Thoracic aorta (tissue), 2 donors: Measurements from ENCODE around the gene CADM4. TPM values are rescaled to one million over a fixed set of nuclear protein-coding genes. Genes with fewer than 3 reads are reported as not detected.

Source experiments
- ATAC-seq: fragments of 150-250 bp; one replicate; pipeline ENCODE4 v1.8.0; 2017; ENCODE audit warnings: low read depth; ENCODE audit not compliant: insufficient number of reproducible peaks, low FRiP score
- DNase-seq: peaks from one replicate; pipeline ENCODE4 v3.0.0-alpha.2; 2020; ENCODE audit warnings: low spot score
- H3K27ac ChIP-seq, 2 donors: fragments of 200-600 bp; sonication (generic); 1 replicate in 1 of 2; 2 replicates in 1 of 2; pipeline ENCODE4 v1.5.1; 2016; ENCODE audit warnings: mild to moderate bottlenecking in 2 of 2, moderate library complexity in 2 of 2
- H3K27me3 ChIP-seq: fragments of 200-600 bp; sonication (generic); replicated peaks from 2 replicates; pipeline ENCODE4 v1.6.0; 2016; ENCODE audit warnings: mild to moderate bottlenecking; ENCODE audit not compliant: insufficient read depth
- H3K36me3 ChIP-seq: fragments of 200-600 bp; sonication (generic); one replicate; pipeline ENCODE4 v1.5.1; 2016
- H3K4me1 ChIP-seq, 2 donors: fragments of 200-600 bp; sonication (generic); 1 replicate in 1 of 2; 2 replicates in 1 of 2; pipeline versions ENCODE4 v1.5.1 to v1.6.0; 2016; ENCODE audit warnings: low read depth in 2 of 2, mild to moderate bottlenecking in 1 of 2; ENCODE audit not compliant: control insufficient read depth in 1 of 2
- H3K4me3 ChIP-seq: fragments of 200-600 bp; sonication (generic); 2 replicates; pipeline ENCODE4 v1.5.1; 2016; ENCODE audit warnings: mild to moderate bottlenecking
- H3K9me3 ChIP-seq: fragments of 200-600 bp; sonication (generic); 2 replicates; pipeline ENCODE4 v1.5.1; 2016
- total RNA-seq, 2 donors: library from RNA; depleted of rRNA; stranded (reverse); fragments of >200 nt; gene quantifications; one replicate each; pipeline versions ENCODE4 v1.1.0 to v1.2.3, GENCODE V29; 2016
- TF ChIP-seq, protein P1 (sequence below): fragments of 200-600 bp; sonication (generic); IDR thresholded peaks from one replicate; pipeline ENCODE4 v1.5.1; 2019; ENCODE audit warnings: antibody characterized with exemption

The CADM4 gene
- total RNA-seq, 2 donors from 2014 or later: 1.9 to 5.6 TPM

- Histone ChIP-seq H3K36me3 (no peaks in the 10 kb centered on the region), H3K4me1 (peaks cover 3% of the 10 kb centered on the region in 2 donors), H3K27ac (no peak overlapping the region), H3K27me3 (no peaks in the 10 kb centered on the region), H3K9me3 (no peaks in the 10 kb centered on the region), H3K4me3 (no peak overlapping the region)
- TF ChIP-seq, protein P1, sequence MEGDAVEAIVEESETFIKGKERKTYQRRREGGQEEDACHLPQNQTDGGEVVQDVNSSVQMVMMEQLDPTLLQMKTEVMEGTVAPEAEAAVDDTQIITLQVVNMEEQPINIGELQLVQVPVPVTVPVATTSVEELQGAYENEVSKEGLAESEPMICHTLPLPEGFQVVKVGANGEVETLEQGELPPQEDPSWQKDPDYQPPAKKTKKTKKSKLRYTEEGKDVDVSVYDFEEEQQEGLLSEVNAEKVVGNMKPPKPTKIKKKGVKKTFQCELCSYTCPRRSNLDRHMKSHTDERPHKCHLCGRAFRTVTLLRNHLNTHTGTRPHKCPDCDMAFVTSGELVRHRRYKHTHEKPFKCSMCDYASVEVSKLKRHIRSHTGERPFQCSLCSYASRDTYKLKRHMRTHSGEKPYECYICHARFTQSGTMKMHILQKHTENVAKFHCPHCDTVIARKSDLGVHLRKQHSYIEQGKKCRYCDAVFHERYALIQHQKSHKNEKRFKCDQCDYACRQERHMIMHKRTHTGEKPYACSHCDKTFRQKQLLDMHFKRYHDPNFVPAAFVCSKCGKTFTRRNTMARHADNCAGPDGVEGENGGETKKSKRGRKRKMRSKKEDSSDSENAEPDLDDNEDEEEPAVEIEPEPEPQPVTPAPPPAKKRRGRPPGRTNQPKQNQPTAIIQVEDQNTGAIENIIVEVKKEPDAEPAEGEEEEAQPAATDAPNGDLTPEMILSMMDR: no peak
- DNase-seq: no peak
- no peak for ATAC-seq
Observed at GRCh38 chr19:43675269-43675879, 35.7 kb upstream of the CADM4 start.

- Histone ChIP-seq H3K4me1 (peaks cover 3 to 11% of the 10 kb centered on the region in 2 donors), H3K9me3 (no peaks in the 10 kb centered on the region), H3K36me3 (no peaks in the 10 kb centered on the region), H3K27ac (no peak overlapping the region), H3K4me3 (no peak overlapping the region), H3K27me3 (no peaks in the 10 kb centered on the region)
- DNase-seq: no peak
- TF ChIP-seq, protein P1: no peak
- no peak for ATAC-seq
Observed at GRCh38 chr19:43674596-43674995, 34.9 kb upstream of the CADM4 start.

DNA sequence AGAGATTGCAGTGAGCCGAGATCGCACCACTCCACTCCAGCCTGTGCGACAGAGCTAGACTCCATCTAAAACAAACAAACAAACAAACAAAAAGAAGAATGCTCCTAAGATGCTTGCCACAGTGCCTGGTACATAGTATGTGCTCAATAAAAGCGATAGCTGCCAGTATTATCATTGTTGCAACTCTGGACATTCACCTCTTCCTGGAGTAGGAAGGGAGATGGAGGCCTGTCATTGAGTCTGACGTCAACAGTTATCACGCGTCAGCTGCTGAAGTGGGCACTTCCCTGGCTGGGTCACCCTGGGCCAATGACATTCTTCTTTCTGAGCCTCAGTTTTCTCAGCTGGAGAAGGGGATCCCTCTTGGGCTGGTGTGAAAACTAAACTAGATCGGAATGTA, 34.5 kb upstream of the CADM4 start:
- ATAC-seq (no peak), DNase-seq (no peak)
- TF ChIP-seq, protein P1: no peak
- H3K36me3 ChIP-seq: no peaks in the 10 kb centered on the region
- H3K27me3 ChIP-seq: no peaks in the 10 kb centered on the region
- H3K27ac ChIP-seq: no peak overlapping the region
- H3K4me3 ChIP-seq: no peak overlapping the region
- H3K9me3 ChIP-seq: no peaks in the 10 kb centered on the region
- H3K4me1 ChIP-seq: peaks cover 3 to 15% of the 10 kb centered on the region in 2 donors

DNA sequence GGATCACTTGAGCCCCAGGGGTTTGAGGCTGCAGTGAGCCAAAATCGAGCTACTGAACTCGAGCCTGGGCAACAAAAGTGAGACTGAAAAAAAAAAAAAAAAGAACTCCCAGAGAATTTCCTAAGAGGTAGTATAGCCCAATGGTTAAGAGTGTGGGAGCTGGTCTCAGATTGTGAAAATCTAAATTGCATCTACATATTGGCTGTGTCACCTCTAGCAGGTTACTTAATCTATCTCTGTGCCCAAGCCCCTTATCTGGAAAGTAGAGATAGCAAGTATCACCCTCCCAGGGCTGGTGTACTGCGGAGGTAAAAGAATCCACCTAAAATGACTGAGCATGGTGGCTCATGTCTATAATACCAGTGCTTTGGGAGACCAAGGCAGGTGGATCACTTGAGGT, 34.0 kb upstream of the CADM4 start:
- TF ChIP-seq, protein P1: no peak
- no peaks in the 10 kb centered on the region for H3K9me3 ChIP-seq
- no peaks in the 10 kb centered on the region for H3K36me3 ChIP-seq
- peaks cover 3 to 17% of the 10 kb centered on the region in 2 donors for H3K4me1 ChIP-seq
- no peak overlapping the region for H3K4me3 ChIP-seq
- no peak for ATAC-seq
- no peak for DNase-seq
- H3K27me3 ChIP-seq: no peaks in the 10 kb centered on the region
- H3K27ac ChIP-seq: no peak overlapping the region

DNA sequence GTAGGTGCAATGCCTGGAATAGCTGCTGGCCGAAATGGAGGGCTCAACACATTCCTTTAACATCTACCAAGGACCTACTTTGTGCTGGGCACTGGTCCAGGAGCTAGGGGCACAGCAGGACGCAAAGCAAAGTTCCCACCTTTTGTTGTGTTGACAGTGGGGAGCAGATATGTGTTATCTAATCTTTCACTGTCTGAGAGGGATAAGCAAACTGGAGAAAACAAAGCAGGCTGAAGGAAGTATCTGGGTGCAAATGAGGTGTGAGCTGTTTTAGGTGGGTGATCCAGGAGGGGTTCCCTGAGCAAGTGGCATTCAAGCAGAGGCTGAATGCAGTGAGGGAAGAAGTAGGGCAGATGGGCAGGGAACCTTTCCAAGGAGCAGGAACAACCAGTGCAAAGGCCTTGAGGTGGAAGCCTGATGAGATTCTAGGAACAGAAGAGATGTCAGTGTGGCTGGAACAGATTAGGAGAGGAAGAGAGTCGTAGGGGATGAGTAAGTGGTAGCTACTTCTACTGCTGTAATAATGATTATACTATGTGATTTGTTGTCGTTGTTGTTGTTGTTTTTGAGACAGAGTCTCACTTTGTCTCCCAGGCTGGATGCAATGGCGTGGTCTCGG, 32.5 kb upstream of the CADM4 start:
- H3K4me3 ChIP-seq: no peak overlapping the region

More for the DNA sequence above, 32.5 kb upstream of the CADM4 start:
- no peak for ATAC-seq
- TF ChIP-seq, protein P1: no peak
- Histone ChIP-seq H3K9me3 (no peaks in the 10 kb centered on the region), H3K27me3 (no peaks in the 10 kb centered on the region), H3K36me3 (no peaks in the 10 kb centered on the region), H3K4me1 (peaks cover 3 to 17% of the 10 kb centered on the region in 2 donors), H3K27ac (no peak overlapping the region)
- no peak for DNase-seq
